GM21381 (cell line): Measurements from ENCODE around the gene FAS.

ENCODE experiments used
- ATAC-seq: cut with Tn5 transposase; IDR thresholded peaks from one replicate; pipeline ENCODE4 v1.9.1; 2021; ENCODE audit warnings: mild to moderate bottlenecking, moderate library complexity; ENCODE audit not compliant: unreplicated experiment

The FAS gene

DNA sequence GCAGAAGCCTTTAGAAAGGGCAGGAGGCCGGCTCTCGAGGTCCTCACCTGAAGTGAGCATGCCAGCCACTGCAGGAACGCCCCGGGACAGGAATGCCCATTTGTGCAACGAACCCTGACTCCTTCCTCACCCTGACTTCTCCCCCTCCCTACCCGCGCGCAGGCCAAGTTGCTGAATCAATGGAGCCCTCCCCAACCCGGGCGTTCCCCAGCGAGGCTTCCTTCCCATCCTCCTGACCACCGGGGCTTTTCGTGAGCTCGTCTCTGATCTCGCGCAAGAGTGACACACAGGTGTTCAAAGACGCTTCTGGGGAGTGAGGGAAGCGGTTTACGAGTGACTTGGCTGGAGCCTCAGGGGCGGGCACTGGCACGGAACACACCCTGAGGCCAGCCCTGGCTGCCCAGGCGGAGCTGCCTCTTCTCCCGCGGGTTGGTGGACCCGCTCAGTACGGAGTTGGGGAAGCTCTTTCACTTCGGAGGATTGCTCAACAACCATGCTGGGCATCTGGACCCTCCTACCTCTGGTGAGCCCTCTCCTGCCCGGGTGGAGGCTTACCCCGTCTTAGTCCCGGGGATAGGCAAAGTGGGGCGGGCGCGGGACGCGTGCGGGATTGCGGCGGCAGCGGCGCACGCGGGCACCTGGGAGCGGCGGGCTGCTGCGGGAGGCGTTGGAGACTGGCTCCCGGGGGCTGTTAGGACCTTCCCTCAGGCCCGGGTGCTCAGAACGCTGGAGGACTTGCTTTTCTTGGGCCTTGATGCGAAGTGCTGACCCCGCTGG, at the start of gene FAS:
Gene FAS (plus strand): TSS at position 415 of the 777 bp plus-strand sequence. CDS start 79 bp downstream, at position 494.
- ATAC-seq = peak; percentile 63

- ATAC-seq = no peak
Measured at GRCh38 chr10:88941026-88941425, 49.6 kb upstream of the FAS start.

DNA sequence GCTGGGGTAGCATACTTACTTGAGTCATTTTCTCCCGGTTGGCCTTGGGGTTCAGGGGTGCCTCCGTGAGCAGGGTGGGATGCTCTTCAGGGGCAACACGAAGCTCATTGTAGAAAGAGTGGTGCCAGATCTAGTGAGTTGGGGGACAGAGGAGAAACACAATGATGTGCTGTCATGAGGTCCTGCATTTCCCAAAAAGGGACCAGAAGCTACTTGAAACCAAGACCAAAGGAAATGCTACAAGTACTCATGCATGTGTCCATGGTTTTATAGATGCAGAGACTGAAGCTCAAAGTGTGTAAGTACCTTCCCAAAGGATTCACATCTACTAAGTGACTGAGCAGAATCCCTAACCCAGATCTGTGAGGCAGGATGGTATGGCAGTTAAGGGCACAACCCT, 46.8 kb upstream of the FAS start:
- ATAC-seq = no peak

GRCh38 chr10:88944813-88945212, 45.8 kb upstream of the FAS start:
- no peak for ATAC-seq

DNA sequence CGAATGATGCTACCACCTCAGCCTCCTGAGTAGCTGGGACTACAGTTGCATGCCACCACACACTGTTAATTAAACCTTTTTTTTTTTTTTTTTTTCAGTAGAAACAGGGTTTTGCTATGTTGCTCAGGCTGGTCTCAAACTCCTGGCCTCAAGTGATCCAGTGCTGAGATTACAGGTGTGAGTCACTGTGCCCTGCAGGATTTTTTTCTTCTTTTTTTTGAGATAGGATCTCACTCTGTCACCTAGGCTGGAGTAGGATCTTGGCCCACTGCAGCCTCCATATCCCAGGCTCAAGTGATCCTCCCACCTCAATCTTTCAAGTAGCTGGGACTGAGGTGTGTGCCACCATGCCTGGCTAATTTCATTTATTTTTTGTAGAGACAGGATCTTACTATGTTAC, 44.4 kb upstream of the FAS start:
- no peak for ATAC-seq

GRCh38 chr10:88946965-88947590, 43.5 kb upstream of the FAS start:
- no peak for ATAC-seq

DNA sequence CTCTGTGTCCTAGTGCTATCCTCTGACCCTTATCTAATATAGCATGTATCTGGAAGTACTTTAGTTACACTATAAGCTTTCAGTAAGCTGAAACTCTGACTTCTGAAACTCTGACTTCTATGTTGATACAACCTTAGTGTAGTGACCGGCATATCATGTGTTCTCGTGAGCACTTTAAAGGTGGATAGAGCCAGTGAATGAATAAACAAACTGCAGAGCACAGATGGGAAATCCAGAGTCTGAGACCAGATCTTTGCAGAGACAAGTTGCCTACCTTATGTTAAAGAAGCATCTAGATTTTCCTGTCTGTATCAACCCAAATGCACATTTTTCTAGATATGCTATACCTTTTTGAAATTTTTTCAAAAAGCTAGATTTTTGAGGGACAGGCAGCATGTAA, 41.5 kb upstream of the FAS start:
- ATAC-seq = no peak

DNA sequence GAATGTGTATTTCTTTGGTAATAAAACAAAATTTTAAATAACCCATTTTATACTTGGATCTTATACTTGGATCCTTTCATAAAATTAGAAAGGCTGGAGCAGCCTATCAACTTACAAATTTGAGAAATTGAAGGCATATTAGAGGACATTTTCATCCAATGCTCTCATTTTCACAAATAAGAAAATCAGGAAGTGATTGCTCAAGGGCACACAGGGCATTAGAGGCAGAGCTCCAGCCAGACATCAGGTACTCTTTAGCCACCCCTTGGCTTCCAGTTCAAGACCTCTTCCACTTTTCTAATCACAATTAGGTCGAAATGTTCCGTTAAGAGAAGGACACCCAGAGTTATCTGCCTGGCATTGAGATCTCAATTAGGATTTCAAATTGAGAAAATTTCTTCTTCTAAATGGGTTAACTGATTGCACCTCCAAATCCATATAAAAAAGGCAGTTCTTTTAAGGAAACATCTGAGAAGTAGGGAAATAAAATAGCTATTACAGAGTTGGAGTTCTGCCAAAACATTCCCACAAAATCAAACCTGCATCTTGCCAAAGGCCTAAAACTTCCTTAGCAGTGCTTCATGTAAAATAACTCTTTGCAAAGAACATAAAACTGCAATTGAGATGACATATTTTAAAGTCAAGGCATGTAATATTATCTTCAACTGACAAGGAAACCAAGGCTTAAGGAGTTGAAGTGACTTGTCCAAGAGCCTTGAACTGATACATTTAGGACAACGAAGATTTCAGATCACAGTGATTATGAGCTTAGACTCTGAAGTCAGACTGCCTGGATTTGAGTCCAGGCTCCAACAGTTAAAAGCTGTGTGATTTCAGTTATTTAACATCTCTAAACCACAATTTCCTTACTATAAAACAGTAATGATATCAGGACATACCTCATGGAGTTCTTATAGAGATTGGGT, 40.4 kb upstream of the FAS start:
- ATAC-seq = no peak

DNA sequence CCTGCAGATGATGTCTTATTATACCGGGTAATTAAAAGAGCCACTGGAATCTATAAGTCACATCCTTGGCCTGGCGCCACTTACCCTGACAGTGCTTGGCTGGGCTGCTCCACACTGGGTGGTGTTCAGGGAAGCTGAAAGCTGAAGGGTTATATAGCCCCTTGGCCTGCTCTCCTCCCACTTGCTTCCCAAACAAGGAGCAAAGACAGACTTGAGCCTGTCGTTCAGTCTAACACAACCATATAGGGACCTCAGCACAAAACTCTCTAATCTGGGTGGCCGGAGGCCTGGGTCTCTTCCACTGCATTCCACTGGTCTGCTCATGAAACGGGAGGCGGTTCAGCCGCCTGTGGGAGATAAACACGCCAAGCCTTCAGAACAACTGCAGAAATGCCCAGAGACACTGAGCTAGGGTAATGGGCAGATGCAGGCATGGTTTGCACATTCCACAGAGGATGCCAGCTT, 37.9 kb upstream of the FAS start, which contains the start of gene ACTA2:
Gene ACTA2 (minus strand): TSS at position 127 of the 465 bp plus-strand sequence. CDS start 3,843 bp downstream, outside the sequence.
- no peak for ATAC-seq

DNA sequence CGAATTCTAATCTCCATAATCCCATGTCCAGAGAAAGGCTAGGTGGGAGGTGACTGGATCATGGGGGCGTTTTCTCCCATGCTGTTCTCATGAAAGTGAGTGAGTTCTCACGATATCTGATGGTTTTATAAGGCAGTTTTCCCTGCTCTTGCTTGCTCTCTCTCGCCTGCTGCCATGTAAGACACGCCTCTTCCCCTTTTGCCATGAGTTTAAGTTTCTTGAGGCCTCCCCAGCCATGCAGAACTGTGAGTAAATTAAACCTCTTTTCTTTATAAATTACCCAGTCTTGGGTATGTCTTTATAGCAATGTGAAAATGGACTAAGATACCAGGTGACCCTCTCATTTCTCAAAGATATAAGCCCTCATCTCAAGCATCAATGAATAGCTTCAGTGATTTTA, 36.9 kb upstream of the FAS start:
- ATAC-seq = no peak

DNA sequence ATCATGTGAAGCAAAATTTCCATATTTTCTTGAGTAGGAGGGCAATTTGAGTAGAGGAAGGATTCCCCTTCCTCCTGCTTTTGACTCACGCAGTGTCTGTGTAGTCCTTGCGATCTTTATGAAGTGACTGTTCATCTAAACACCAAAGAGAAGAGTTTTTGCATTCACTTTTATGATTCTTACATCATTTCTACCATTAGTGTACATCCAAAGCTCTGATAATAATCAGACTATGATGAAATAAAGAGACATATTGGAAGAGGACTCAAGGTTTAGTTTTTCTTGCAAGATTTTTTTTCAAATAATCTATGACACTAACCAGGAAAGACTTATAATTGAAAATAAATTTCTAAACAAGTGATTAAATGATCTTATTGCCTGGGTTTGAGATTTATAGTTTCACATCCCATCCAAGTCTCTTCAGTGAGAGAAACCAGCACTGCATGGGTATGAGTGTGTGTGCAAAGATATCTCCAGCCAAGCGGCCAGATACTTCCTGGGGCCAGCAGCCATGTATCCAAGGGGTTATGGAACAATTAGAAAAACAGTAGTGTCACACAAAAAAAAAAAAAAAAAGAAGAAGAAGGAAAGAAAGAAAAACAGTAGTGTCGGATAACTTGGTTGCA, 36.0 kb upstream of the FAS start:
- ATAC-seq = no peak

DNA sequence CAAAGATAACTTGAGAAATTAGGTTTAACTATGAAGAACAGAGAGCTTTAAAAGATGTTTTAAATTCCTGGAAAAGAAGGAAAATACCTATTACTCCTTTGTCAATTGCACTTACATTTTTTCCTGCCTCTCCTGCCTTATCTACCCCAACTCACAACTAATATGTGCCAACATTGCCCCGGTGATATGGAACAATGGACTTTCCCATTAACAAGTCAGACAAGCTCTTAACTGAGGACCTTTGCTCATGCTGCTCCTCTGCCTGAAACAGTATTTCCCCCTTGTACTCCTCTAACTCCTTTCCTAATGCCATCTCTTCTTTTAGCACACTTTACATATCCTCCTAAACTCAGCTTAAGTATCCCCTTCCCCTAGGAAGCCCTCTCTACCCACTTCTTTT, 33.2 kb upstream of the FAS start:
- no peak for ATAC-seq

- no peak for ATAC-seq
Measured at GRCh38 chr10:88958721-88959120, 31.9 kb upstream of the FAS start.

DNA sequence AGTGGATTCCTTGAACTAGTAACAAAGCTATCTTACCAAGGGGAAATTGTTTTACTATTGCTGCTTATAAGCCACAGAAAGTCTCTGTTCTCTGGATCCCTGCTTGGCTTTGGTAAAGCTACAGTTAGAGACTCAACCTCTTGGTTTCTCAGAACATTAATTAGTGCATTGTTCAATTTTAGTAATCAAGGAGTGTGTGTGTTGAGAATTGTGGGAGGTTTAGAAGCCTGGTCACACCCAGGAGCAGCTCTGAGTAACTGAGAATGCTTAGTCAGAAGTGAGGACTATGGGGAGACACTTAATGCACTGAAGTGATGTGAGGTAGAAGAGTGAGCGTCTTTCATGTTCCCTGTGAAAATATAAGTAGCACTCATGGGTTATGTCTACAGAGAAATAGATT, 29.8 kb upstream of the FAS start:
- no peak for ATAC-seq

DNA sequence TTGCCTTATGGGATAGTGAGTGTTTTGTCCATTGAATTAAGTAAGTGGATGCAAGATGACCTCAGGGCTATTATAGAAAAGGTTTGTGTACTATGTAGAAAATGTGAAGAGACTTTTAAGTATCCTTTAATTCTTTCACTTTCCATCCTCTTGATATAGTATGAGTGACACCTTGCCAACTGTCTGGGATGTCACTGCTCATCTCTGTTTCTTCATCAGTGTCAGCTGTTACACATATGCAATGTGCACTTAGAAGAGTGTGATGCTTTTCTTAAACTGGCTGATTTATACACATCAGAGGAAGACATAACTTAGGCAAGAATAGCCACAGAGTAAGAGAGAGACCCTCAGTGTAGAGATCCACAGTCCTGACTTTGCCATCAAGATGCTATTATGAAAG, 29.3 kb upstream of the FAS start:
- no peak for ATAC-seq

DNA sequence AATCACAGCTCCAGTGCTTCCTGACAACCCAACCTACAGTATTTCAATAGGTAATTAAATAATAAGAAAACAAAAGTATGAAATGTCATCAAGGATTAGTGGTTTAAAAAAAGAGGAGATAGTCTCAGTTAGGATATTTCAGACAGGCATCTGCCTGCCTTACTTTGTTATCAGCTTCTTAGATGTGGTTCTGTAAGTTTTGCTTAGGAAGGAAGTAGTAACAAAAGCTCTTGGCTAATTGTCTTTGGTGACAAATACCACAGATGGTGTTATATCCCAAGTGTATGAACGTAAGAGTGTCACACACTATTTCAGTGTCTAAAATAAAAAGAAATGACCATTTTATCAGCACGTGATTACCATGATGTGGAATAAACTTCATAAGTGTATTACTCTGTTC, 28.3 kb upstream of the FAS start:
- ATAC-seq = no peak

DNA sequence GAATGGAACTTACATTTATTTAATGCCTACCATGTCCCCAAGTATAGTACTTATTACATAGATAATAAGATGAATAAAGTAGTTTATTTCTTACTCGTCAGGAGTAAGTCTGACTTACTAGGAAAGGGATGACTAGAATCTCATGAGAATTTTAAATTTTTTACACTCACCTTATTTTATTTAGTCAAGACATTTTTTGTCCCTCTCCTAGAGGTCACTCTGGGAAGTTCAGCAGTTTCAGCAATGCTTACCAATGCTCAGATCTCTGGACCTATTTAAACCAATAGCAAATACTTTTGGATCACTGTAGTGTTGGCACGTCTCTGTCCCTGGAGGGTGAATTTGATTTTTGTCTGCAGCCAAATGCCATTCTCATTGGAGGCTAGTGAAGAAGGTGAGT, 27.3 kb upstream of the FAS start:
- no peak for ATAC-seq

- no peak for ATAC-seq
Measured at GRCh38 chr10:88964360-88964759, 26.2 kb upstream of the FAS start.

GRCh38 chr10:88964869-88965415, 25.7 kb upstream of the FAS start:
- no peak for ATAC-seq

GRCh38 chr10:88966797-88967196, 23.8 kb upstream of the FAS start:
- no peak for ATAC-seq

GRCh38 chr10:88968391-88968790, 22.2 kb upstream of the FAS start:
- no peak for ATAC-seq
